Keratinocyte (primary cell): Measurements from ENCODE around the gene PRODH2. TPM values are rescaled to one million over a fixed set of nuclear protein-coding genes. Genes with fewer than 3 reads are reported as not detected.
"Not testable (repeated sequence)": the region's sequence is repeated elsewhere in the genome, so short reads cannot be mapped to it uniquely, and the experiment has no call there.

Experiments used
- DNase-seq: peaks from one replicate; pipeline ENCODE4 v3.0.0-alpha.2; 2011; ENCODE audit warnings: low read depth, missing footprints, low spot score
- FAIRE-seq: peaks from 2 replicates; lab custom pipeline; 2011; peaks lifted over from hg19 to GRCh38; lab: Jason Lieb, UNC
- H2AFZ ChIP-seq: 2 replicates; pipeline ENCODE4 v1.6.0; 2012; ENCODE audit warnings: low read length, control low read depth, inconsistent platforms; ENCODE audit not compliant: control insufficient read depth
- H3K27ac ChIP-seq: 2 replicates; pipeline ENCODE4 v1.5.1; 2011; ENCODE audit warnings: low read length; ENCODE audit not compliant: control insufficient read depth, insufficient read depth
- H3K27me3 ChIP-seq: 3 replicates; pipeline ENCODE4 v1.6.0; 2011; ENCODE audit warnings: low read length; ENCODE audit not compliant: control insufficient read depth, insufficient read depth; ENCODE audit errors: extremely low read depth
- H3K36me3 ChIP-seq, 2 experiments: 2 replicates in 1 of 2; 3 replicates in 1 of 2; pipeline ENCODE4 v1.5.1; 2011; ENCODE audit warnings: low read length in 2 of 2, mild to moderate bottlenecking in 1 of 2; ENCODE audit not compliant: control insufficient read depth in 2 of 2, insufficient read depth in 2 of 2; ENCODE audit errors: extremely low read depth in 1 of 2
- H3K4me1 ChIP-seq: 3 replicates; pipeline ENCODE4 v1.5.1; 2011; ENCODE audit warnings: low read length; ENCODE audit not compliant: control insufficient read depth, insufficient read depth; ENCODE audit errors: extremely low read depth
- H3K4me2 ChIP-seq: 3 replicates; pipeline ENCODE4 v1.6.0; 2011; ENCODE audit warnings: low read depth, low read length; ENCODE audit not compliant: control insufficient read depth, insufficient read depth; ENCODE audit errors: extremely low read depth
- H3K4me3 ChIP-seq, 3 experiments: fragments of 200-600 bp in 1 of 3; sonication (generic) in 1 of 3; 2 replicates in 2 of 3; 3 replicates in 1 of 3; pipeline ENCODE4 v1.5.1; 2011 to 2016; ENCODE audit warnings: low read length in 3 of 3, mild to moderate bottlenecking in 3 of 3, control low read depth in 2 of 3, inconsistent platforms in 1 of 3, low read depth in 1 of 3, mixed read lengths in 1 of 3, mixed run types in 1 of 3, moderate library complexity in 1 of 3; ENCODE audit not compliant: control insufficient read depth in 2 of 3, insufficient read depth in 2 of 3; ENCODE audit errors: extremely low read depth in 1 of 3
- H3K79me2 ChIP-seq: 2 replicates; pipeline ENCODE4 v1.6.0; 2012; ENCODE audit warnings: low read length; ENCODE audit not compliant: control insufficient read depth, insufficient read depth
- H3K9ac ChIP-seq: 3 replicates; pipeline ENCODE4 v1.6.0; 2011; ENCODE audit warnings: low read length; ENCODE audit not compliant: control insufficient read depth, insufficient read depth; ENCODE audit errors: extremely low read depth
- H3K9me1 ChIP-seq: 3 replicates; pipeline ENCODE4 v1.6.0; 2011; ENCODE audit warnings: low read length; ENCODE audit not compliant: control insufficient read depth, insufficient read depth; ENCODE audit errors: extremely low read depth
- H3K9me3 ChIP-seq: 2 replicates; pipeline ENCODE4 v1.5.1; 2012; ENCODE audit warnings: low read depth, low read length; ENCODE audit not compliant: control insufficient read depth
- H4K20me1 ChIP-seq: 3 replicates; pipeline ENCODE4 v1.6.0; 2011; ENCODE audit warnings: low read length; ENCODE audit not compliant: control insufficient read depth, insufficient read depth; ENCODE audit errors: extremely low read depth
- CTCF ChIP-seq, 3 experiments: IDR thresholded peaks in 1 of 3; conservative IDR thresholded peaks in 1 of 3; optimal IDR thresholded peaks in 1 of 3; 2 replicates in 2 of 3; 3 replicates in 1 of 3; pipeline versions ENCODE3 to v1.5.1; 2011; ENCODE audit warnings: low read length in 3 of 3, mild to moderate bottlenecking in 3 of 3, moderate library complexity in 2 of 3, control low read depth in 1 of 3, inconsistent platforms in 1 of 3; ENCODE audit not compliant: insufficient read depth in 2 of 3; ENCODE audit errors: extremely low read depth in 1 of 3
- EZH2 ChIP-seq: IDR thresholded peaks from one replicate; pipeline ENCODE4 v1.6.1; 2012; ENCODE audit warnings: inconsistent platforms, mild to moderate bottlenecking, low read length, moderate library complexity
- dilution Hi-C: fragments of 300-500 bp; cut with MboI; formaldehyde crosslinking; loops from one replicate; pipeline ENCODE4 v1.7.0; 2020; ENCODE audit warnings: low sequenced_read_pairs; ENCODE audit not compliant: extremely low pct_ligation_motif_present
- polyA plus RNA-seq, 5 experiments: library from polyadenylated mRNA; depleted of rRNA in 3 of 5; stranded (reverse) in 3 of 5; stranded (forward) in 1 of 5; unstranded in 1 of 5; fragments of >200 nt; gene quantifications; 1 replicate in 1 of 5; 2 replicates in 3 of 5; 3 replicates in 1 of 5; pipeline versions ENCODE4 v1.2.1 to v1.2.3, GENCODE V29; 2011 to 2012; ENCODE audit warnings: missing spikeins in 2 of 5, low read depth in 1 of 5, low replicate concordance in 1 of 5

PRODH2 gene
- polyA plus RNA-seq, 1 donor (not counting 4 experiments of a cell fraction or from before 2014, with no cell fraction given): not detected

- Histone ChIP-seq H3K79me2 (no peaks in the 10 kb centered on the region), H2AFZ (no peak overlapping the region), H3K27ac (no peak overlapping the region), H3K4me3 (no peak overlapping the region), H3K9ac (no peak overlapping the region), H3K4me1 (peaks cover 4% of the 10 kb centered on the region), H3K36me3 (peaks cover 0 to 5% of the 10 kb centered on the region in 2 experiments), H3K27me3 (no peaks in the 10 kb centered on the region), H3K4me2 (no peak overlapping the region), H3K9me3 (no peaks in the 10 kb centered on the region), H3K9me1 (no peaks in the 10 kb centered on the region), H4K20me1 (no peaks in the 10 kb centered on the region)
- DNase-seq (no peak), FAIRE-seq (no peak)
- dilution Hi-C loops: no loop called here
- TF ChIP-seq EZH2 (no peak), CTCF (optimal IDR thresholded peaks at IDR 0.05 in 1 of 3, IDR thresholded peaks at IDR 0.05 in 1 of 3, conservative IDR thresholded peaks at IDR 0.05 in 1 of 3; ENCODE audit: extremely low read depth in 1 of 3, insufficient read depth in 2 of 3, low read length in 3 of 3) (no peak)
Measured at GRCh38 chr19:35773020-35773806, 39.4 kb downstream of the PRODH2 start.

- dilution Hi-C loops, H3K27me3 ChIP-seq, FAIRE-seq: not testable (repeated sequence)
Measured at GRCh38 chr19:35772362-35772761, 40.3 kb downstream of the PRODH2 start.

DNA sequence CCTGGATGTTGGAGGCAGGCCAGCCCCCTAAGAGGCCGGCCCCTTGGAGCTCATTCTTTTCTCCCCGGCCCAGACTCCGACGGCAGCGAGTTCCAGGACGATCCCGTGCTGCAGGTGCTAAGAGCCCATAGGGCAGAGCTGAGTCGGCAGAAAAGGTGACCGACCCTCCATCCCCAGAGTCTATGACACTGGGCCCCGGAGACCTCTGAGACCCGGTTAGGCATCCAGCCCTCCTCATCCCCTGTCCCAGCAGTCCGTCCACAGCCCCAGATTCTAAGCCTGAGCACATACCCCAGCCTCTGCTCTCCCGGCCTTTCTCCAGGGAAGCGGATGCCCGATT, 44.6 kb downstream of the PRODH2 start:
- Histone ChIP-seq H3K79me2 (no peaks in the 10 kb centered on the region), H3K4me2 (no peak overlapping the region), H3K27ac (no peak overlapping the region), H3K9me1 (no peaks in the 10 kb centered on the region), H3K4me1 (no peaks in the 10 kb centered on the region), H4K20me1 (no peaks in the 10 kb centered on the region), H2AFZ (no peak overlapping the region), H3K4me3 (no peak overlapping the region), H3K36me3 (peaks cover 7 to 13% of the 10 kb centered on the region in 2 experiments), H3K9ac (no peak overlapping the region), H3K9me3 (no peaks in the 10 kb centered on the region), H3K27me3 (no peaks in the 10 kb centered on the region)
- DNase-seq (no peak), FAIRE-seq (no peak)
- TF ChIP-seq EZH2: no peak
- TF ChIP-seq CTCF (optimal IDR thresholded peaks at IDR 0.05 in 1 of 3, IDR thresholded peaks at IDR 0.05 in 1 of 3, conservative IDR thresholded peaks at IDR 0.05 in 1 of 3; ENCODE audit: extremely low read depth in 1 of 3, insufficient read depth in 2 of 3, low read length in 3 of 3): no peak
- dilution Hi-C loops: no loop called here

More at GRCh38 chr19:35772362-35772761, 40.3 kb downstream of the PRODH2 start:
- not testable (repeated sequence) for H3K4me1 ChIP-seq, H4K20me1 ChIP-seq, H3K4me3 ChIP-seq, H3K9ac ChIP-seq, H2AFZ ChIP-seq, H3K9me1 ChIP-seq, H3K27ac ChIP-seq, H3K9me3 ChIP-seq, H3K4me2 ChIP-seq, DNase-seq, H3K79me2 ChIP-seq, H3K36me3 ChIP-seq
